Pons (tissue), 1 donor: Measurements from ENCODE around the gene NRCAM.

Experiments used
- DNase-seq: peaks from one replicate; pipeline ENCODE4 v3.0.0-alpha.2; 2016; ENCODE audit warnings: low spot score

The NRCAM gene

DNA sequence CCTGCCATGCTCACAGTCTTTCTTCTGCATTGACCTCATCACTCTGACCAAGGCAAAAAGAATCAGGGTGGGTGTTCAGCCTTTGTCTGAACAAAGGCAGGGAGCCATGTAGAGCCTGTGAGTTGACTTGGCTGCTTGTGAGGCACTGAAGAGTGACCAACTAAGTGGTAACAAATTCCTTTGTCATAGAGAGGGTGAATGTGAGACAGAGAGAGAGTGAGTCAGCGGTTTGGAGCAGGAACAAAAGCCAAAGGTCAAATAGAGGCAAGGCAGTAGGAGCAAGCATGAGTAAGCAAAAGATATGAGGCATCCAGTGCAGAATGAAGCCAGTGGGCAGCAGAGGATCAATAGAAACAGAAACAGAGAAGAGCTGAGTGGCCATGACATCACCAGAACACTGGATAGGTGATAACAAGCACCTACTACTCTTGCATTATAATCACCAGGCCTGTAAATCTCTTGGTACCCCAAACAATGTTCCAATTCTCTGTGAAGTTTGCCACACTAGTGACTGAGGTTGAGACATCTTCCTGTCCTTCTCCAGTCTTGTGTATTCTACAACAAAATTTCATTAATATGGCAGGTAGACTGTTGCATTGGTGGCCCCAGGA lies 209.9 kb downstream of the NRCAM start:
- no peak for DNase-seq

DNA sequence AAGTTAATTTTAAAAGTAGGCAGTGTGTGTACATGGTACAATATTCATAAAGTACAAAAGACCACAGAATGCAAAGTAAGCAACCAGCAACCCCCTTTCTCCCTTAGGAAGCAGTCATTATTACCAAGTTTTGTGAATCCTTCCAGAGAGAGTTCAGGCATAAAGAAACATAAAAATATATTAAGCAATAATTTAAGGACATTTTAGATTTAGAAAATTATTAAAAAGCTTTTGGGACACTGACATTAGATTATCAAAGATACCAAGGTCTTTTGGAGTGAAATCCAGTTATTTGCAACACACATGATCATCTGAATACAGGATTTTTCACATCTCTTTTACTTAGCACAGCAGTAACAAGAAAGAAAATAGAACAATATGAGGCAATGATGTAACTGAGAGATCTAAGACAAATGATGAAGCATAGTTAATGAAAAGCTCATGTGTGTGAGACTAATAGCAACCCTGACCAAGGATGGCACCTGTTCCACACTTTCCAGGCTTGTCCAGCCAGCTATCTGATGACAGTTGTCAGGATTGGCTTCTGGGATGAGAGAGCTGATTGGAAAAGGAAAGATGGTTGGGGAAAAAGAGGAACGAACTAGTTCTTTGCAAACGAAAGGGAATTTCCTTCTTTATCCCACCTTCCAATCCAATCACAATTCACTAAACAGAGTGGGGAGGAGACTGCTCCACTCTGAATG lies 210.6 kb downstream of the NRCAM start:
- no peak for DNase-seq

DNA sequence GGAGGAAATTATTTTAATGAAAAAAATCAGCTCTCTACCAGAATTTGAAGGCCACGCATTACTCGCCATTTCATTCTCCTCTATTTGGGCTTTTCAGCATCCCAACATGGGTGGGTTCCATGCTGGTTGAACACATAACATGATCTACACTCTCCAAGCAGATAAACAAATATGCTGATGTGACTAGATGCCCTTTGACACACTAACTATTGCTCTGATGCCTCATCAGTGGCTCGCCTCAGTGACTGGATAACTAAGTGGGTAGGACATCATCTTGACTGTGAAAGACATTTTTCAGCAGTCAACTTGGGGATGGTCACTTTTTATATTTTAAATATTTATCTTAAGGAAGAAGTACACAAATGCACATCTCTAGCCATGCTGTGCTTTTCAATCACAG lies 212.1 kb downstream of the NRCAM start:
- no peak for DNase-seq

DNA sequence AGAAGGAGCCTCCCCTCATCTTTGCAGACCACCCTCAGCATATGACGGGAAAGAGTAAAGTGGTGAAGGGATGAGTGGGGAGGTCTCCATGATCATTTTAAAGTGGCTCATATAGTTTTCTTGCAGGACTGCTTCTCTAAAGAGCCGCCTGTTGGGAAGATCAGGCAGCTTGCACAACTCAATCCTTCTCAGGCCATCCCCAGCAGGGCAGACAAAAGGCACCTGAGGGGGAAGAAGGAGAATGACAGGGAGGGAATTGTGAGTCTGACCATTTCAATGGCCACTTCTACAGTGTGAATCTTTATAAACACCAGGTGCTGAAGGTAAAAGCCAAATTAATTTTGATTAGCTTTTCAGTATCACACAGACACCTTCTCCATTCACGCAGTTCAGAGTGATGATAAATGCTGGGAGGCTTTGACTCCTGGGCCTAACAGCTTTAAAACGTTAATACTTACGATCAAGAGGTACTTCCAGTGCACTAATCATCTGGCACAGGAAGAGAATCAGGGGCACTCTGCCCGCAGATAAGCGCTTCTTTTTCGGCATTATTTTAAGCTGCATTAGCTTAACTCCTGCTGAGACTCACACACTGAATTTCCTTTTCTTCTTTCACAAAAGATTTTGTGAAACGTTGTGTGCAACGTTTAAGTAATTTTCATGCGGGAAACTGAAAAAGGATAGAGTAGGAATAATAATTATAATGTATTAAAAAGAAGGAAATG lies 216.6 kb downstream of the NRCAM start:
- DNase-seq, result no peak

DNA sequence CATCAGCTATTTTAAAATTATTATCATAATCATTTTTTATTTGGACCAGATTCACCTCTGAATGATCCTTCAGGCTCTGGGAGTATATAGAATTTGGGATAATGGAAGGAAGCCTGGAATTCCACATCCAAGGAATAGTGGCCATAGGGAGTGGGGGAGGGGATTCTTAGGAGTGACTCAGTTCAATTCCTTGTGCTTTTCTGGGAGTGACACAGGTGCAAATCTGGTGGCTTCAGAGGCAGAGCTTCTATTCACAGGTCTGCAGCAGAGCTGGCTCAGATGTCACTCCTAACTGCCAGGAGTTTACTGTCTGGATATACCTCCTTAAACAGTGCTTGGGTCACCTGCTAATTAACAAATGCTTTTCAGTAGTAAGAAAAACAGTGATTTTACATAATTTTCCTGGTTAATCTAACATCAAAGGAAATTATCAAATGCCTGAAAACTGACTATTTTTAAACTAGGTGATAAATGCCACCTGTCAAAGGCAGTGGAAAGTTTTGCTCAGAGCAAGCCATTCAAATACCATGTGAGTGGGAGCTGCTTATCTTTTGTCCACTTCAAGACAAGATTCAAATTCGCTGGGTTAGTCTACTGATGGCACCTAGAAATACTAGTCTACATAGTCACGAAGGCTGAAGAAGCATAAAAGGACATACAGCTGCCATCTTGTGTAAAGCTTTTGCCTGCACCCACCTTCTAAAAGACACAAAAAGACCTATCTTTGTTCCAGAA lies 219.4 kb downstream of the NRCAM start:
- DNase-seq, result no peak

- no peak for DNase-seq
Measured at GRCh38 chr7:108235451-108236061, 220.7 kb downstream of the NRCAM start.

DNA sequence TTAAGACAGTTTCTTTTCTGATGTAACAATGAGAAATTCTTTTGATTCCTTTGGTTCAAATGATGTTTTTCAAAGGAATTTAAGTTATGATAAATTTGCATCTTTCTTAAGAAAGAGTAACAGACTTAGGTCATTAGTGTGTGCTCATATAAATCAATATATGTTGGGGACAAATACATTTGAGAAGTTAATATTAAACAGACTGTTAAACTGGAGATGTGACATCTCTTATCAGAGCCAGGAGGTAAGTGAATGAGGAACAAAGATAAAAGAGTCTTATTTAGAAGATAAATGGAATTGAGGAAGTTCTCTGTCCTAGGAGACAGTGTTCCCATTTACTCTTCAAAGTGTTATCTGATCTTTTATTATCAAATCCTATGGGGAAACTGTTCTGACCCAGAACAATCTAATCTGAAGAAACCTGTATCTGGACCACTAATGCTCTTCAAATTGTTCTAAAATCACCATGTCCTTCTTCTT lies 221.2 kb downstream of the NRCAM start:
- no peak for DNase-seq

GRCh38 chr7:108234281-108234680 lies 222.0 kb downstream of the NRCAM start:
- no peak for DNase-seq

- no peak for DNase-seq
Measured at GRCh38 chr7:108232076-108232475, 224.2 kb downstream of the NRCAM start.

GRCh38 chr7:108231221-108231620 lies 225.0 kb downstream of the NRCAM start:
- DNase-seq, result no peak

DNA sequence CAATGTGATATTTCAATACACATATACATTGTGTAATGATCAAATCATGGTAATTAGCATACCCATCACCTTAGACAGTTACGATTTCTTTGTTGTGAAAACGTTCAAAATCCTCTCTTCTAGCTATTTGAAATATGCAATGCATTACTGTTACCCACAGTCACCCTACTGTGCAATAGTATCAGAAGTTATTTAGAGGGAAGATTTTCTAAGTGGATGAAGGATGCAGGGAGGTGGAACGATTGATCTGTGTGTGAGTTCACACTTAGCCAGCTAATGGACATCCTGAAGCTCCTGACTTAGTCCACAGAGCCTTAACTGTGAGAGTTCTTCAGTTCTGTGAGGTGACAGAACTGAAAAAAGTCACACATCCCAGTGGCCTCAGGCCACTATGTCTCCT lies 228.9 kb downstream of the NRCAM start:
- DNase-seq, result no peak

- DNase-seq, result no peak
Measured at GRCh38 chr7:108226816-108227299, 229.4 kb downstream of the NRCAM start.

DNA sequence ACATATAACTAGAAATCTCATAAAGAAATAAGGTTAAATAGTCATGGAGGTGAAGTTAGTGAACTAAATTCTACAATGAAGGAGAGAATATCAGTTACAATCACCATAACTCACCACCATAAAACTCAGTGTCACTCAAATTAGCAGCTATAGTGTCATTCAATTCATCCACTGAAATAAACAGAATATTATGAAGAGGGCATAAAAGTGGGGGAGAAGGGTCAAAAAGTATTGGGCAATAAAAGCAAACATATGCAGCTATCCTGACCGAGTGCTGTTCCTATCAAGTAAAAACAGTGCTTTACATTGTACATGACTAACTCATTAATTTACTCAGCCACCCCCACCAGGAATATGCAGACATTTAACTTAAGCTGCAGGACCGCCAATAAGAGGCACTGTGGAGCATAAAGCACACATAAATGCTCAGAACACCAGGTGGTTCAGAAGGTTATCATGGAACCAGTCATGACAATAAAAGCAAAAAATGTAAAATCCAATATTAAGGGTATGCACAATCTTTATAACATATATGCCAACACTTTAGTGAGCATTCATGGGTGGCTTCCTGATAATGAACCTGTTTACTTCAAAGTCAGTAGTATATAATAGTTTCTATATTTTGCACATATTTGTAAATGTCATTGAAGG lies 230.6 kb downstream of the NRCAM start:
- no peak for DNase-seq

DNA sequence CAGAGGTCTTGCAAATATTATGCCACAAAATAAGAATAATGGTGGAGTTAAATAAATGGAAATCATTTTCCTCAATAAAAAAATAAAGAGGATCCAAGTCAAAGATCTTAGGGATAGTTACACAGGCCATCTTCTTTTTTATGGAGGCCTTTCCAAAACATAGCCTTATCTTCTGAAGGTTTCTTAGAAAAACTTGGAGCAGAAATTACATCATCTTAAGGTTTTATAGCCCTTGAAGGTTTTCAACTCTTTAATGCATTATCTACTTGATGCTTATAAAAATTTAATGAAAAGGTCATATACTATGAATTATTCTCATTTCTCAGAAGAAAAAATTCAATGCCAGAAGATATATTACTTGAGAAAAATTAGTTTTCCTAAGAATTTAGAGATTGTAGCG lies 231.8 kb downstream of the NRCAM start:
- no peak for DNase-seq

- no peak for DNase-seq
Measured at GRCh38 chr7:108222236-108222892, 233.9 kb downstream of the NRCAM start.

GRCh38 chr7:108211382-108212201 lies 244.6 kb downstream of the NRCAM start:
- no peak for DNase-seq

GRCh38 chr7:108210796-108211195 lies 245.4 kb downstream of the NRCAM start:
- no peak for DNase-seq

DNA sequence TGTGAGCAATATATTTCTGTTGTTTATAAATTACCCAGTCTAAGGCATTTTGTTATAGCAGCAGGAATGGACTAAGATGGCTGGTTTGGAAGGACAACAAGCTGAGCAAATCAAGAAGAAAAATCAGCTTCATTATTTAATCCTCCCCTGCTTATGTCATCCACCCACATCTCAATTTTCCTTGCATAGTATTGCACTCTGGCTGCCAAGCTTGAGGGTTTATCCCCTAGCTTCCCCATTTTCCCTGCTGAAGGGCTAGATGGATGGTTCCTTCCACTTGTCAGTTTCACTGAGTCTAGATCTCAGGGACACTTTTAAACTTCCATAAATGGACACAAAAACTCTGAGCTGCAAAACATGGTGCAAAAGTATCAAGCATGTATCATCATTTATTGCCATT lies 250.9 kb downstream of the NRCAM start:
- no peak for DNase-seq

GRCh38 chr7:108204281-108204796 lies 251.9 kb downstream of the NRCAM start:
- no peak for DNase-seq

DNA sequence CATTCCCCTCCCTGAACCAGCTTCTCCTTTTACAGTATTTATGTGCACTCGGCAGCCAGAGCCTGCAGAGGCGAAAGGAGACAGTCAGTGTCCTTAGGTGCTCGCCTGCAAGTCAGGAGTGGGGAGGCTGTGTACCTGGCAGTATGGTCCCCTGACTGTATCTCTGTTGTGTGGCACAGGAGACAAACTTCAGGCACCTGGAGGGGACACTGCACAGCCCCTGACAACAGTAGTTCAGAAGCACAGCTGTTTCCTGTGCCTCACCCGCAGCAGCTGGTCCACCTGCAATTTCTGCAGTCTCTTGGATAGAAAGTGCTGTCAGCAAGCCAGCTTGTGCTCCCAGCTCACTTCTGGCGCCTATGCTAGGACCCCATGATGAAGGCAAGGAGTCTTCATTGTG lies 252.7 kb downstream of the NRCAM start:
- no peak for DNase-seq
